ENCODE results near the gene RCAN2.

GRCh38 chr6:46380152-46380807 lies 111.0 kb downstream of the RCAN2 start:
- TF ChIP-seq, protein P1, sequence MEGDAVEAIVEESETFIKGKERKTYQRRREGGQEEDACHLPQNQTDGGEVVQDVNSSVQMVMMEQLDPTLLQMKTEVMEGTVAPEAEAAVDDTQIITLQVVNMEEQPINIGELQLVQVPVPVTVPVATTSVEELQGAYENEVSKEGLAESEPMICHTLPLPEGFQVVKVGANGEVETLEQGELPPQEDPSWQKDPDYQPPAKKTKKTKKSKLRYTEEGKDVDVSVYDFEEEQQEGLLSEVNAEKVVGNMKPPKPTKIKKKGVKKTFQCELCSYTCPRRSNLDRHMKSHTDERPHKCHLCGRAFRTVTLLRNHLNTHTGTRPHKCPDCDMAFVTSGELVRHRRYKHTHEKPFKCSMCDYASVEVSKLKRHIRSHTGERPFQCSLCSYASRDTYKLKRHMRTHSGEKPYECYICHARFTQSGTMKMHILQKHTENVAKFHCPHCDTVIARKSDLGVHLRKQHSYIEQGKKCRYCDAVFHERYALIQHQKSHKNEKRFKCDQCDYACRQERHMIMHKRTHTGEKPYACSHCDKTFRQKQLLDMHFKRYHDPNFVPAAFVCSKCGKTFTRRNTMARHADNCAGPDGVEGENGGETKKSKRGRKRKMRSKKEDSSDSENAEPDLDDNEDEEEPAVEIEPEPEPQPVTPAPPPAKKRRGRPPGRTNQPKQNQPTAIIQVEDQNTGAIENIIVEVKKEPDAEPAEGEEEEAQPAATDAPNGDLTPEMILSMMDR (conservative IDR thresholded peaks at IDR 0.05; ENCODE audit: low read depth, low read length) = no peak
- TF ChIP-seq EZH2 (IDR thresholded peaks at IDR 0.05; ENCODE audit: borderline replicate concordance, low read depth, low read length, poor library complexity, severe bottlenecking) = no peak

Measured in A673 (cell line).